KBM-7 (cell line): ENCODE data around the gene FOSL1.
"Not testable (repeated sequence)": the region's sequence is repeated elsewhere in the genome, so short reads cannot be mapped to it uniquely, and the experiment has no call there.

Experiments used
- DNase-seq: peaks from one replicate; pipeline ENCODE4 v3.0.0-alpha.2; 2015
- in situ Hi-C: fragments of 300-500 bp; cut with MboI; formaldehyde crosslinking; loops from 2 replicates; pipeline ENCODE4 v1.14.3; 2020; ENCODE audit warnings: low sequenced_read_pairs, low pct_unique_long_range_greater_than_20kb, mixed read lengths

Gene FOSL1

DNA sequence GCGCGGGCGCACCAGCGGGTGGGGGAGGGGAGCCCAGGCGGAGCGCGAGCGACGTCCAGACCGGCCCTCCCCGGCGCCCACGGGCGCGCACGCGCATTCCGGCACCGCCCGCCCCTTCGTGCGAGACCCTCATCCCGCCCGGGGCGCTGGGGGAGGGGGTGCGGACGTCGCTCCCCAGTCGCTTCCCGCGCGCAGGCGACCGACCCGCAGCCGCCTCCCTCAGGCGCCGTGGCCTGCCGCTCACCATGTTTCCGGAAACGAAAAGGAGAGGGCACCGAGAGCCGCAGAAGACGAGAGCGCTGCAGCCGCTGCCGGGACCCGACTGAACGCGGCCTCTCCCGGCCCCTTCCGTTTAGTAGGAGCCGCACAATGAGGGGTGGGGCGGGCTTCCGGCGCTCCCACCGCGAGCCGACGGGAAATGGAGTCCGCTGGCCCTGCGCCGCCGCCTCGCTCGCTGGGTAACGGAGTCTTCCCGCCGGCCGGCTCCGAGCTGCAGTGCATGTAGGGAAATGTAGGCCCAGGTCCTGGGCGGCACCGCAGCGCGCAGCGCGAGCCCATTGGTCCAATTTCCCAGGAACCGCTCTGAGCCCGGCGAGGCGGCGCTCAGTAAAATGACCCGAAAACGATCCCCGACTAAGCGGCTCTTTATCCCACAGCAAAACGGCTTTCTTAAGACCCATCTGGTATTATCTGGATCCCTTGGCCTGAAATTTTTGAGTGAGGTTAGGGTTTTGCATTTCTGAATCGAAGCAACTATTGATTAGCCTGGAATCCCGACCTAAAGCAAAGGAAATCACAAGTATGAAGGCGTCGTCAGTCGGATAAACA lies 42.1 kb downstream of the FOSL1 start, which contains the start of gene CFL1:
TSS of gene CFL1 (minus strand) at position 328 of the 828 bp plus-strand sequence. CDS start at position 247, 81 bp downstream.
- in situ Hi-C loops: no loop called here
- DNase-seq: peak; percentile 99

DNA sequence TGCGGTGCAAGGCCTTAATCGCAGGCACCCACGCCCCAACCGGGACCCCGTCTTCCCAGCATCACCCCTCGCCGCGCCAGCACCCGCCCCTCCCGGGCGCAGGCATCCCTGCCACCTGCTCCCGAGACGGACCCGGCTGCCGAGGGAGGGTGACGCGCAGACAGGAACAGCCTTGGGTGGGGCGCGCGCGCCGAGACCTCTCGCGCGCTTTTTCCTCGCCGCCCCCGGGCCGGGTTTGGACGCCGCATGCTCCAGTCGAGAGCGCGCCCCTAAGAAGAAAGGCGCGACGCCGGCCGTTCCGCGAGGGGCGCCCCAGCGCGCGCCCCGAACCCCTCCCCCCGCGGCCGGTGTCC lies 42.7 kb downstream of the FOSL1 start:
- in situ Hi-C loops: no loop called here
- DNase-seq: no peak

DNA sequence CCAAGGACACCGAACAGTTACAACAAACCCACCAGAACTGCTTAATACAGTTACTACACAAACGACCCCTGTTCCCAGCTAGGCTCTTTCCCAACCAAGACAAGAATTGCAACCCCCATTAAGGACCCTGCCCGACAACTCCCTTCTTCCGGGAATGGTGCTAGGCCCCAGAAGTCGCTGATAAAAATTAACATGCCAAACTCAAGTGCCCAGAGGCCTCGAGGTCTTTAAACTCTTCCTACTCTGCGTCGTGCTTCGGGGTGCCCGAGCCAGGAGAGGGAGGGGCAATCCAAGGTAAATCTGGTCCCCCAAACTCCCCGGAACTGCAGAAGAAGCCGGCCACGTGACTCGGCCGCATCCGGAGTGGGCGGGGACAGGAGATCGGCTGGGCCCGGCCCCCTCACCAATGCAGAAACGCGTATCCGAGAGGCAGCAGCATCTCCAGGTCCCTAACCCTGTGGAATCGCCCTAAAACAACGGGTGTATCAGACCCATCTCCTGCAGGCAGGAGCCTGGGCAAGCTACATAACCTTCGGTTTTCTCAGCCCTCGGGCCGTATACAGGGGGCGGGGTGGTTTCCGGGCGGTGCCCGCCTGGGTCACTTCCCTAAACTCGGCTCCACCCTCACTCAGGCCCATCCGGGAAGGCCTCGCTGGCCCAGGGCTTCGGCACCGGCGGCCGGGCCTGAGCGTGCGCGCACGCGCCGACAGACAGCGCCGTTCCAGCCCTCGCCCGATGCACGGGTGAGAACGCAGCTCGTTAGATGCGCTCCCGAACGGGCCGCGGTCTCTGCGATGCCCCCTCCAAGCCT lies 43.3 kb downstream of the FOSL1 start:
- in situ Hi-C loops: no loop called here
- DNase-seq: peak; percentile 83

DNA sequence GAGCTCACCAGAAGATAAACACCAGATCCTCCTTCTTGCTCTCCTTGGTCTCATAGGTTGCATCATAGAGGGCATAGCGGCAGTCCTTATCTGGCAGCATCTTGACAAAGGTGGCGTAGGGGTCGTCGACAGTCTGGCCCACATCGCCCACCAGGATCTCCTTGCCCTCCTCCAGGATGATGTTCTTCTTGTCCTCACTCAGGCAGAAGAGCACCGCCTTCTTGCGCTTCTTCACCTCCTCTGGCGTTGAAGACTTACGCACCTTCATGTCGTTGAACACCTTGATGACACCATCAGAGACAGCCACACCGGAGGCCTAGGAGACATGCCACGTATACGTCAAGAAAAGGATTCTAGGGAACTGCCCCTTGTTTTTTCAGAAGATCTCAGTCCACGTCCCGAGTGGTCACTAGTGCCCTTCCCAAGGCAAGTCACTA lies 44.2 kb downstream of the FOSL1 start:
- no peak for DNase-seq
- in situ Hi-C loops: no loop called here

DNA sequence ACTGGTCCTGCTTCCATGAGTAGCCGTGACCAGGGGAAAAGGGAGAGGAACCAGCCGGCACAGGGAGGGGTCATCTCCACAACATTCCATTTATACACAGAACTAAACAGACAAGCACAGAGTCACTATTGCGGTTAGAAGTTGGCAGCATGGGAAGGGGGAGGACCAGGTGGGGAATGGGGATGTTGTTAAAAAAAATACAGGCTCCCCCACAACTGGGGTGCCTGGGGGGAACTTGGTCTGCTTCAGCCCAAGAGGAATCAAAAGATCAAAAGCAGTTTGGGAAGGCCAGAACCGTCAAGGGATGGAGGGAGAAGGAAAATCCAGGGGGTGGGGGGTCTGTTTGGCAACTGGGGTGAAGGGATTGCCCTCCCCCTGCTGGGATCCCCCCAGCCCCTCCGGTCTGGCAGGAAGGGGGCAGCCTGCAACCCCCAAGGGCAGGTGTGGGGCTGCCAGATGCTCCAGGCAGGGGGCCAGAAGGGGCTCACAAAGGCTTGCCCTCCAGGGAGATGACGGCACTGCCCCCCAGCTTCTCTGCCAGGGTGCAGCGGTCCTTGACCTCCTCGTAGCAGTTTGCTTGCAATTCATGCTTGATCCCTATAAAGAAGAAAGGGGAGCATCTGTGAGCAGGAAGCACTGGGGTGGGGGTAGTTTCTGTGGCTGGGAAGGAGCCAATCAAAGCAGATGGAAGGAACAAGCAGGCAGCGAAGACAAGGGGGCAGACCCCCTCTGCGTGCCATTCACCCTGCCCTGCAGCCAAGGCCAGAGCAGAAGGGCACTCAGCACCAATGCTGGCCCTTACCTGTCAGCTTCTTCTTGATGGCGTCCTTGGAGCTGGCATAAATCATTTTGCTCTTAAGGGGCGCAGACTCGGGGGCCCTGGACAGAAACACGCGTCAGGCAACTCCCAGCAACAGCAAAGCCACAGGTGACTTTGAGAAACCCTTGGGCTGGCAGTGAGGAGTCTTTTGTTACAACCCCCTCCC lies 45.0 kb downstream of the FOSL1 start:
- DNase-seq: no peak
- in situ Hi-C loops: no loop called here

DNA sequence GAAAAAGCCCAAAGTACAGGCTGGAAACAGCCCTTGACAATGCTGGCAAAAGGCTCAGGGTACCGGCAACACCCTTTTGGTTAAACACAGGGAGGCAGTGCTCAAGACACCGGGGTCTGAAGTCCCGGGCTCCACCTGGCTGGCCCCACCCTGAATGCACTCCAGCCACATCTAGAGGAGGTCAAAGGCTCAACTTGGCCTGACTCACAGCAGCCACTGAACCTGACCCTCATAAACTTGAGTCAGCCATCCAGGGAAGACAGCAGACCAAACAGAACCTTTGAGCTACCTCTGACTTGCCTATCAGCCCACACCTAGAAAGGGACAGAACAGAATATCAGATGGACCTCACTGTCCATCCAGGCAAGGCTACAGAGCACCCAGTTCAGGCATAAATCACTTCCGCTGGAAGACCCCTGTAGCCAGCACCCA lies 46.0 kb downstream of the FOSL1 start:
- DNase-seq: no peak
- in situ Hi-C loops: no loop called here

DNA sequence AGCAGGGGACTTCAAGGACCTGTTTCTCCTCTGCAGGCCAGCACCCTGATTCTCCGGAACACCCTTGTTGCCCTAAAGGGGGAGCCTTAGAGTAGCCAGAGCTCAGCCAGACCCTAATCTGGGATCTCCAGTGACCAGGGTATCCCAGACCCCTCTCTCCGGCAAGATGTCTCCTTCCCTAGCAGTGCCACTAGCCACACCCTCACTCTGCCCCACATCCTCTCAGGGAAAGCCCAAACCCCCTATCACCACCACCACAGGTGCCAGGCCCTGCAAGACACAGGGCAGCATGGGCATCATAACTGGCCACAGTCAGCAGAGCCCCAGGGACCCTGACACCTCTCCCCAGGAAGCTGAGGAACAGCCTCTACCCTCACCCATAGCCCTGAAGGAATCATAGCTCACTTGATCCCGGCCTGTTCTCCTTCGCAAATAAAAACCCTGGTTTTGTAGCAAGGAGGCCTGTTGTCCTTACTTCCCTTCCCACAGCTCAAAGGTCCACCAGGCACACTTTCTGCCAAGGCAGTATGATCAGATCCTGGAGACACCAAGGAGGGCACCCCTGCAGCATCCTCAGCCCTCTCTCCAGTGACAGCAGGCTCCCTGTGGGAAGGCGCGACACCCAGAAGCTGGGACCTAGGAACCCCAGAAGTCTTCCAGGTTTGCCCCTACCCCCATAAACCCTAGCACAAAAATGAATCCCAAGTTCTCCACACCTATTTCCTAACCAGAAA lies 46.8 kb downstream of the FOSL1 start:
- in situ Hi-C loops: no loop called here
- no peak for DNase-seq

DNA sequence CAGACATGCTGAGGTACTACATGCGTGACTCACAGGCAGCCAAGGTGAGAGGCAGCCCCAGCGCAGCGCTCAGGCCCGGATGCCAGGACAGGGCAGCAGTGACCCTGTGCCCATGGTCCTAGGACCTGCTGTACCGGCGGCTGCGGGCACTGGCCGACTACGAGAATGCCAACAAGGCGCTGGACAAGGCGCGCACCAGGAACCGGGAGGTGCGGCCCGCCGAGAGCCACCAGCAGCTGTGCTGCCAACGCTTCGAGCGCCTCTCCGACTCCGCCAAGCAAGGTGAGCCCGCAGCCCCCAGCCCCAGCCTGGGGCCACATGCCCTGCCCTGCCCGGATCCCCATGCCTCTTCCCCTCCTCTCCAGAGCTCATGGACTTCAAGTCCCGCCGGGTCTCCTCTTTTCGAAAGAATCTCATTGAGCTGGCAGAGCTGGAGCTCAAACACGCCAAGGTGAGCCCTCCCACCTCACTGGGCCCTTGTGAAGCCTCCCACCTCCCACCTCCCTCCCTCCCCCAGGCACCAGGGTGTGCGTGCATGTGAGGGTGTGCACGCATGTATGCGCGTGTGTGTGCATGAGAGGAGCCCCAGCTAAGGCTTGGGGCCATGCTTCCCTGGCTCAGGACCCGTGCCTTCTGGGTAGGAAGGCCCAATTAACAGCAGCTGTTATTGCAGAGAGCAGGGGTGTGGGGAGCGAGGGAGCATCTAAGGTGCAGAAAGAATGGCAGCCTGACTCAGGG lies 47.5 kb downstream of the FOSL1 start:
- in situ Hi-C loops: no loop called here
- no peak for DNase-seq

DNA sequence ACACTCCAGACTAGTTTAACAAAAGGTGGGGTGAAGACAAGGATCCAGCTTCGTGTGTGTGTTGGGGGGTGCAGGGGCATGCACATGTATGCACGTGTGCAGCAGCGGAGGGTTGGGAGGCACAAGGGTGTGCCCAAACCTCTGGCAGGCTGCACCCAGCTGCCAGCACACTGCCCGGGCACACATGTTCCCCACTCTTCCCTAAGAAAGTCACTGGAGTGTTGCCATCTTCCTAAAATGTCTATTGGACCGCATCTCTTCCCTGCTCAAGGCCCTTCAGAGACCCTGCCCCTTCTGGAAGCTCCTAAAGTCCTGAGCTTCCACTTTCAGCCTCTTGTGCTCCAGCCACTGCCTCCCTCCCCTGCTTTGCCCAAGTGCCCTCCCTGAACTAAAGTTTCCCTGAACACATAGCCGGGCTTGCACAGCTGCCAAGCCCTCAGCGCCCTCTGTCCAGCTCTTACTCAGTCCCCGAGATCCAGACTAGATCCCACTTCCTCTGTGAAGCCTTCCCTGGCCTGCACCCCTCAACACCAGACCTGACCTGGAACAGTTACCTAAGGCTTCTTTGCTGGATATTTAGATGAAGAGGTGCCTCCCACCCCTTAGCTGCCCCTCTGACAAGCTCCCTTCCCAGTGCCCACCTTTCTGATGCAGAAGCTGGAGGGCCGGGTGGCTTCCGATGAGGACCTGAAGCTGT lies 48.2 kb downstream of the FOSL1 start:
- DNase-seq: no peak
- in situ Hi-C loops: no loop called here

DNA sequence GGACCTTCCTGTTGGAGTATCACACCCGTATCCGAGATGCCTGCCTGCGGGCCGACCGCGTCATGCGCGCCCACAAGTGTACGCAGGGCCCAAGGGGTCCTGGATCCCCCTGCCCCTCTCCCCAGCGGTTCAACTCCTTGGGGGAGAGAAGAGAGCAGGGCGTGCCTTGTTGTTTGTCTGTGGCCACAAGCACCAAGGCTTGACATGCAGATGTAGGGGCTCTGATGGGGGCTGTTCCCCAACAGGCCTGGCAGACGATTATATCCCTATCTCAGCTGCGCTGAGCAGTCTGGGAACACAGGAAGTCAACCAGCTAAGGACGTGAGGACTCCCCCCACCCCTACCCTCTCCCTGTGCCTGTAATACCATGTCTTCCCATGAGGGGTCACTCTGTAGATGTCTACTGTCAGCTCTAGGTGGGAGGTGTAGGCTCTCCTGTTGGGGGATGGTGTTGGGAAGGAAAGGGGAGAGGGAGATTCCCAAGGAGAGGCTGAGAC lies 49.1 kb downstream of the FOSL1 start:
- peak; percentile 77 for DNase-seq

DNA sequence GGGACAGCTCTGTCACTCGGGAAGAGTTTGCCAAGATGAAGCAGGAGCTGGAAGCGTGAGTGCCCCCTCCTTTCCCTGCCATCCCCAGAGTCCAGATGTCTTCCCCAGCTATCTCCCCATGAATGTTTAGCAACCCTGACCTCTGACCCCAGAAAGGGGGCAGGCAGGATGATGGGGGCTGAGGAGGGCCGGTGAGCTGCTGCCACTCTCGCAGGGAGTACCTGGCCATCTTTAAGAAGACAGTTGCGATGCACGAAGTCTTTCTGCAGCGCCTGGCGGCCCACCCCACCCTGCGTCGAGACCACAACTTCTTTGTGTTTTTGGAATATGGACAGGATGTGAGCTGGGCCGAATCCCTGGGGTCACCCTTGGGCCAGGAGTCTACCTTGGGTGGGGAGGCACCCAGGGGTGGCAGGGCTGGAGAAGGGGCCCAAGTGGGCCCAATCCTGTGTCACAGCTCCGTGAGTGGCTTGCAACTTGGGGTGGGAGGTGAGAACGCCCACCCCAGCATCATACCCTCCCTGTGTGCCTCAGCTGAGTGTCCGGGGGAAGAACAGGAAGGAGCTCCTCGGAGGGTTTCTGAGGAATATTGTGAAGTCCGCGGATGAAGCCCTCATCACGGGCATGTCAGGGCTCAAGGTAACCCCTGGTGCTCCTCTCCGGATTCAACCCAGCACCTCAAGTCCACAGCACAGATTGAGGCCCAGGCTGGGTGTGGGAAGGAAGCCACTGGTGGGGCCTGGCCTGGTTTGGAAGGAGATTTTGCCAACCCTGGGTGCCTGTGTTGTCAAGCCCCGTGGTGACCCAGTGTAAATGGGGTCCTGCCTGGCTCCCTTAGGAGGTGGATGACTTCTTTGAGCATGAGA lies 49.7 kb downstream of the FOSL1 start:
- DNase-seq: no peak
- in situ Hi-C loops: no loop called here

More for the DNA sequence above, 49.1 kb downstream of the FOSL1 start:
- in situ Hi-C loops: no loop called here

DNA sequence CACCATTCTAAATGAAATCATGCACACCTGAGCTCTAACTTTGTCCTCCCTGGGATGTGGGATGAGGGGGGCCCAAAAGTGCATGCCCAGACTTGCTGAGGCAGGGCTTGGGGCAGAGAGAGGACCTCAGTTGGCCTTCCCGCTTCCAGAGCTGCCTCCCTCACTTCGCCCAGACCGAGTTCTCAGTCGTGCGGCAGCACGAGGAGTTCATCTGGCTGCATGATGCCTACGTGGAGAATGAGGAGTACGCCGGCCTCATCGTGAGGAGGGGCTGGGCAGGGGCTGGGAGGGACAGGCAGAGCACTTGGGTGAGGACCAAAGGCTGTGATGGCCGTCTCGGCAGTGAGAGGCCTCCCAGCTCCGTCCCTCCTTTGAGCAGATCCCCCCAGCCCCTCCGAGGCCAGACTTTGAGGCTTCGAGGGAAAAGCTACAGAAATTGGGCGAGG lies 50.4 kb downstream of the FOSL1 start:
- no peak for DNase-seq
- in situ Hi-C loops: no loop called here

DNA sequence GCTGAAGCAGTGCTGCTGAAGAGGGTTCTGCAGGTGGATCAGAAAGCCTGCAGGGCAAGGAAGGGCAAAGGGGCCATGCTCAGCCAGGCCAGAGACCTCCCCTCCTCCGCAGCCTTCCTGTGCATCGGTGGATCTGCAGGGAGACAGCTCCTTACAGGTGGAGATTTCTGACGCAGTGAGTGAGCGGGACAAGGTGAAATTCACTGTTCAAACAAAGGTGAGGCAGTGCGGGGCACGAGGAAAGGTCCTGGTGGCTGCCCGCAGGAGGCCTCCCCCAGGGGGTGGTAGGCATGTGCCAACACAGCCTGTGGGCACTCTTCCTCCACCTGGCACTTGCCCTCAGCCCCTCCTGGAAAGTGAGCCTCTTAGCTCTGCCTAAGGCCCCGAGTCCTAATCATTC lies 50.8 kb downstream of the FOSL1 start:
- in situ Hi-C loops: no loop called here
- no peak for DNase-seq

DNA sequence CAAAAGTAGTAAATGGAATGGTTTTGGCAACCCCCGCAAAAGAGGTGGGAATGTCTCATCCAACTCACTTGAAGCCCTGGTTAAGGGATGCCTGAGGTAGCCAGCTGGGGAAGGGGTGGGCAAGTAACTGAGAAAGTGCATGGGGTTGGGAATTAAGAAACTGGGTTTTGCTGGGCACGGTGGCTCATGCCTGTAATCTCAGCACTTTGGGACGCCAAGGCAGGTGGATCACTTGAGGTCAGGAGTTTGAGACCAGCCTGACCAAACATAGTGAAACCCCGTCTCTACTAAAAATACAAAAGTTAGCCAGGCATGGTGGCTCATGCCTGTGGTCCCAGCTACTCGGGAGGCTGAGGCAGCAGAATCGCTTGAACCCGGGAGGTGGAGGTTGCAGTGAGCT lies 51.5 kb downstream of the FOSL1 start:
- DNase-seq, in situ Hi-C loops: not testable (repeated sequence)

DNA sequence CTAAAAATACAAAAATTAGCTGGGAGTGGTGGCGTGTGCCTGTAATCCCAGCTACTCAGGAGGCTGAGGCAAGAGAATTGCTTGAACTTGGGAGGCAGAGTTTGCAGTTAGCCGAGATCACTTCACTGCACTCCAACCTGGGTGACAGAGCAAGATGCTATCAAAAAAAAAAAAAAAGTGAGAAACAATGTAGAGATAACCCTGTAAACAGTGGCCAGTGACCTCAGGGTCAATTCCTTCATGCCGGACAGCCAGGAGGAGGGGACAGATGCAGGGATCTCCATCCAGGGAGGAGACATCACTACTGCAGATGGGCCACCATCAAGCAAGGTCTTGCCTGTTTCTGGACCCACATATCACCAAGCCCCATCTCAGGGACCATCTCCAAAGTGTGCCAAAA lies 52.4 kb downstream of the FOSL1 start:
- in situ Hi-C loops: no loop called here

DNA sequence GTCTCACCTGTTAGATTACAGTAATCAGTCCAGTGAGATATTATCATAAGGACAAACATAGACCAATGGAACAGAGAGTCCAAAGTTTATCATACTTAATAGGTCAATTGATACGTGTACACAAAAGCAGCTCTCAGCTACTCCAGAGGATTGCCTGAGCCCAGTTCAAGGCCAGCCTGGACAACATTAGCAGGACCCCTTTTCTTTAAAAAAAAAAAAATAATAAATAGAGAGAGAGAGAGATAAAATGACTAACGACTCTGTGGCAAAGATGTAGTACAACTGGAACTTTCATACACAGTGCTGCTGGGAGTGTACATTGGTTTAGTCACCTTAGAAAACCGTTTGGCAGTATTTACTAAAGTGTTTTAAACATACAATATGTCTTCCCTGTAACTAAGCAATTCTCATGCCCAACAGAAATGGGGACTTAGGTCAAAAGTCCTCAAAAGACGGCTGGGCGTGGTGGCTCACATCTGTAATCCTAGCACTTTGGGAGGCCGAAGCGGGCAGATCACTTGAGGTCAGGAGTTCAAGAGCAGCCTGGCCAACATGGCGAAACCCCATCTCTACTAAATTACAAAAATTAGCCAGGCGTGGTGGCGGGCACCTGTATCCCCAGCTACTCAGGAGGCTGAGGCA lies 55.8 kb downstream of the FOSL1 start:
- in situ Hi-C loops: no loop called here
- DNase-seq: no peak

More for the DNA sequence above, 52.4 kb downstream of the FOSL1 start:
- no peak for DNase-seq
